Endothelial cell of umbilical vein (primary cell): ENCODE data around the gene BPIFA1.

Source experiments
- EZH2 ChIP-seq: IDR thresholded peaks from 2 replicates; pipeline ENCODE4 v1.6.1; 2012; ENCODE audit warnings: borderline replicate concordance, low read depth, mild to moderate bottlenecking, moderate library complexity, low read length, inconsistent platforms; ENCODE audit not compliant: severe bottlenecking
- MYC ChIP-seq: IDR thresholded peaks from one replicate; pipeline ENCODE4 v1.6.1; 2011; ENCODE audit warnings: mild to moderate bottlenecking, low read depth, low read length
- POLR2AphosphoS5 ChIP-seq: IDR thresholded peaks from 2 replicates; pipeline ENCODE4 v1.6.1; 2012; ENCODE audit warnings: low read depth, mild to moderate bottlenecking, control low read depth, low read length, moderate library complexity; ENCODE audit not compliant: insufficient read depth
- TF ChIP-seq, protein P1 (sequence below), 2 donors: IDR thresholded peaks; 1 replicate in 1 of 2; 2 replicates in 1 of 2; pipeline ENCODE4 v1.5.1; 2011; ENCODE audit warnings: low read length in 2 of 2, mild to moderate bottlenecking in 2 of 2, moderate library complexity in 2 of 2, control low read depth in 1 of 2, inconsistent platforms in 1 of 2, low read depth in 1 of 2; ENCODE audit not compliant: insufficient read depth in 1 of 2; ENCODE audit errors: extremely low read depth in 1 of 2

DNA sequence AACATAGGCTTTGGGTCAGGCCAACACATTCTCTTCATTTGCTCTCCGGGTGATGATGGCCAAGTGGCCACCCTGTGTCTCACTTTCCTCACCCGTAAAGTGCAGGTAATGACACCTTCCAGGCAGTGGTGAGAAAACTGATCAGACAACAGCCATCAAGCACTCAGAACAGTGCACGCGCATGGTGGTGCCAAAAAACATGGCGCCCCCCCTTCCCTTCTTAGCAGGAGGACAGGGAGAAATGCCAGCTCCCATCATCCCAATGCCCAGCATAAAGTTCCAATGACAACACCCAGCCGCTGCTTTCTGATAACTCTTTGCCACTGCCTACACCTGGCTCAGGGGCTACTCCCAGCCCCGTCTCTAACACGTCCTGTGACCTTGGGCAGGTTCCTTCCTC is 55.6 kb downstream of the BPIFA1 start:
- no peak for TF ChIP-seq MYC
- no peak for TF ChIP-seq POLR2AphosphoS5
- TF ChIP-seq, protein P1, sequence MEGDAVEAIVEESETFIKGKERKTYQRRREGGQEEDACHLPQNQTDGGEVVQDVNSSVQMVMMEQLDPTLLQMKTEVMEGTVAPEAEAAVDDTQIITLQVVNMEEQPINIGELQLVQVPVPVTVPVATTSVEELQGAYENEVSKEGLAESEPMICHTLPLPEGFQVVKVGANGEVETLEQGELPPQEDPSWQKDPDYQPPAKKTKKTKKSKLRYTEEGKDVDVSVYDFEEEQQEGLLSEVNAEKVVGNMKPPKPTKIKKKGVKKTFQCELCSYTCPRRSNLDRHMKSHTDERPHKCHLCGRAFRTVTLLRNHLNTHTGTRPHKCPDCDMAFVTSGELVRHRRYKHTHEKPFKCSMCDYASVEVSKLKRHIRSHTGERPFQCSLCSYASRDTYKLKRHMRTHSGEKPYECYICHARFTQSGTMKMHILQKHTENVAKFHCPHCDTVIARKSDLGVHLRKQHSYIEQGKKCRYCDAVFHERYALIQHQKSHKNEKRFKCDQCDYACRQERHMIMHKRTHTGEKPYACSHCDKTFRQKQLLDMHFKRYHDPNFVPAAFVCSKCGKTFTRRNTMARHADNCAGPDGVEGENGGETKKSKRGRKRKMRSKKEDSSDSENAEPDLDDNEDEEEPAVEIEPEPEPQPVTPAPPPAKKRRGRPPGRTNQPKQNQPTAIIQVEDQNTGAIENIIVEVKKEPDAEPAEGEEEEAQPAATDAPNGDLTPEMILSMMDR (IDR thresholded peaks at IDR 0.05; ENCODE audit: extremely low read depth in 1 of 2, insufficient read depth in 1 of 2, low read depth in 1 of 2, low read length in 2 of 2): no peak
- TF ChIP-seq EZH2: no peak
